BJ (cell line): Measurements from ENCODE around the gene EPB41L3. TPM values are rescaled to one million over a fixed set of nuclear protein-coding genes. Genes with fewer than 3 reads are reported as not detected.

Experiments
- CTCF ChIA-PET: fragments of 350-600 bp; formaldehyde crosslinking; extraction: SDS; loops from one replicate; lab custom pipeline; 2021; ENCODE audit warnings: antibody characterized with exemption, inconsistent platforms; lab: Yijun Ruan, JAX
- POLR2A ChIA-PET: fragments of 300-600 bp; sonication (Branson Sonifier 250); formaldehyde crosslinking; extraction: SDS; loops from one replicate; lab custom pipeline; 2021; ENCODE audit warnings: antibody characterized with exemption; lab: Charles Lee
- DNase-seq: peaks from one replicate; pipeline ENCODE4 v3.0.0-alpha.2; 2011; ENCODE audit warnings: low read depth
- H3K27me3 ChIP-seq: 2 replicates; pipeline ENCODE4 v1.6.0; 2011; ENCODE audit warnings: low read length; ENCODE audit not compliant: control insufficient read depth, insufficient read depth
- H3K36me3 ChIP-seq: 2 replicates; pipeline ENCODE4 v1.5.1; 2011; ENCODE audit warnings: low read length; ENCODE audit not compliant: control insufficient read depth, insufficient read depth
- H3K4me3 ChIP-seq: 2 replicates; pipeline ENCODE4 v1.5.1; 2011; ENCODE audit warnings: low read depth, mild to moderate bottlenecking, control low read depth, low read length
- polyA plus RNA-seq: library from polyadenylated mRNA; depleted of rRNA; stranded (reverse); fragments of >200 nt; gene quantifications from 2 replicates; pipeline ENCODE4 v1.2.3, GENCODE V29; 2011
- TF ChIP-seq, protein P1 (sequence below): IDR thresholded peaks from 2 replicates; pipeline ENCODE4 v1.5.1; 2011; ENCODE audit warnings: low read depth, mild to moderate bottlenecking, control low read depth, inconsistent platforms, low read length, moderate library complexity; ENCODE audit not compliant: insufficient read depth

Gene EPB41L3
- polyA plus RNA-seq, 1 experiment, result 4.6 TPM

DNA sequence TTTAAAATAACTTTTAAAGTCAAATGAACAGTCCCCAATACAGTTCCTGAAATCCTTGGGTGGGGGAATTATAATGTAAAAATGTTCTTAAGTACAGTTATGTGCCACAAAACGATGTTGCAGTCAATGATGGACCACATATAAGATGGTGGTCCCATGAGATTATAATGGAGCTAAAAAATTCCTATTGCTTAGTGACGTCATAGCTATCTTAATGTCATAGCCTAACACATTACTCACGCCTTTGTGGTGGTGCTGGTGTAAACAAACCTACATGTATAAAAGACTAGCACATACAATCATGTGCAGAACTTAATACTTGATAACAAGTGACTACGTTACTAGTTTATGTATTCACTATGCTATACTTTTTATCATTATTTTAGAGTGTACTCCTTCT is 109.4 kb downstream of the EPB41L3 start:
- TF ChIP-seq, protein P1, sequence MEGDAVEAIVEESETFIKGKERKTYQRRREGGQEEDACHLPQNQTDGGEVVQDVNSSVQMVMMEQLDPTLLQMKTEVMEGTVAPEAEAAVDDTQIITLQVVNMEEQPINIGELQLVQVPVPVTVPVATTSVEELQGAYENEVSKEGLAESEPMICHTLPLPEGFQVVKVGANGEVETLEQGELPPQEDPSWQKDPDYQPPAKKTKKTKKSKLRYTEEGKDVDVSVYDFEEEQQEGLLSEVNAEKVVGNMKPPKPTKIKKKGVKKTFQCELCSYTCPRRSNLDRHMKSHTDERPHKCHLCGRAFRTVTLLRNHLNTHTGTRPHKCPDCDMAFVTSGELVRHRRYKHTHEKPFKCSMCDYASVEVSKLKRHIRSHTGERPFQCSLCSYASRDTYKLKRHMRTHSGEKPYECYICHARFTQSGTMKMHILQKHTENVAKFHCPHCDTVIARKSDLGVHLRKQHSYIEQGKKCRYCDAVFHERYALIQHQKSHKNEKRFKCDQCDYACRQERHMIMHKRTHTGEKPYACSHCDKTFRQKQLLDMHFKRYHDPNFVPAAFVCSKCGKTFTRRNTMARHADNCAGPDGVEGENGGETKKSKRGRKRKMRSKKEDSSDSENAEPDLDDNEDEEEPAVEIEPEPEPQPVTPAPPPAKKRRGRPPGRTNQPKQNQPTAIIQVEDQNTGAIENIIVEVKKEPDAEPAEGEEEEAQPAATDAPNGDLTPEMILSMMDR, result no peak
- ChIA-PET POLR2A (no interaction called here), CTCF (interaction anchor here (1.2 kb wide), 1 partner anchor 9 kb away, joined by 3 read pairs; no protein-coding TSS in a partner anchor)
- Histone ChIP-seq H3K36me3 (no peaks in the 10 kb centered on the region), H3K4me3 (no peak overlapping the region), H3K27me3 (no peaks in the 10 kb centered on the region)
- DNase-seq, result no peak

DNA sequence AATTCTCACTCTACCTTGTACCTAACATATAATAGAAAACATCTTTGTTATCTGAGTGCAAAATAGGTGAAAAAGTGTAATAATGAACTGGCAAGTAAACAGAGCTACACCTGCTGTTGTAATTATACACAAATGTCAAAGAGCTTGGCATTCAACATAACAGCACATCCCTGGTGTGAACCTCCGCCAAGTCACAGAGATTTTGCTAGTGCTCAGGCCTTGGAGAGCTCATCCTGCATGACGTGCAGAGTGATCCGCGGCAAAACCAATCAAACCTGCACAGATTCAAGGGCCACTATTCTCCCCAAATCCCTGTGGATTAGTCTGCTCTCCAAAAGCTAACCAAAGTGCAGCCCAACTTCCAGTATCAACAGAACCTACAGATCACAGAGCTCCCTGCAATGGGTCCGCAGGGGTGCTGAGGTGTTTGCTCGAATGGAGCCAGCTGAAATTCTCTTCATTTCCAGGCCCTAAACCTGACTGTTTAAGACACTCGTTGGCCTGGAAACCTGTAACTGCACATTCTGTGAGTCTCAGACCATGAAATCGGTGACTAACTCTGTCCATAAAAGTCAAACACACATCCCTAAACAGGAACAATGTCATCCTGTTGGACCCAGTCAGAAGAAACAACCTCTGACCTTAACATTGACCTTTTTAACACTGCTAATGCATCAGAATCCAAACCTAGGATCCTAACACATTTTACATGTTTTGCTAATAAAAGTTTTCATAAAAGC is 111.8 kb downstream of the EPB41L3 start:
- Histone ChIP-seq H3K4me3 (no peak overlapping the region), H3K27me3 (no peaks in the 10 kb centered on the region), H3K36me3 (no peaks in the 10 kb centered on the region)
- no peak for DNase-seq
- TF ChIP-seq, protein P1, result no peak
- ChIA-PET POLR2A (no interaction called here), CTCF (interaction anchor here (0.5 to 1.2 kb wide), 2 partner anchors 15 to 127 kb away, joined by 3 read pairs; no protein-coding TSS in a partner anchor)

DNA sequence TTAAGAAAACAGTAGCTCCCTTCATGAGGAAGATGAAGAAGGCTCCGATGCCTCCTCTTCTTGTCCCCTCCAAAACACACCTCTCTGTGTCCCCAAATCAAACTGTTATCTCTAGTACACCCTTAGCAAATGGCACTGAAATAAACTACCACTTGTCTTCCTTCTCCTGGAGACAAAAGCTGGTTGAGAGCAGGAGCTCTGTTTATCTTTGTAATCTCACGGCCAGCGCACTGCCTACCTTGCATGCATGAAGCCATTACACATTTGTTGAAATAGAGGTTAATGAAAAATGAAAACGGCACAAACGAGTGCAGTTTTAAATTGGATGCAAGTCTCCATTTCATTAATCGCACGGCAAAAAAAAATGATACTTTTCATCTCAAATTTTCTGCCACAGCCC is 113.7 kb downstream of the EPB41L3 start:
- H3K4me3 ChIP-seq, result no peak overlapping the region
- POLR2A ChIA-PET, result no interaction called here
- H3K27me3 ChIP-seq, result no peaks in the 10 kb centered on the region
- TF ChIP-seq, protein P1, result no peak
- no peaks in the 10 kb centered on the region for H3K36me3 ChIP-seq
- no peak for DNase-seq
- CTCF ChIA-PET, result no interaction called here

DNA sequence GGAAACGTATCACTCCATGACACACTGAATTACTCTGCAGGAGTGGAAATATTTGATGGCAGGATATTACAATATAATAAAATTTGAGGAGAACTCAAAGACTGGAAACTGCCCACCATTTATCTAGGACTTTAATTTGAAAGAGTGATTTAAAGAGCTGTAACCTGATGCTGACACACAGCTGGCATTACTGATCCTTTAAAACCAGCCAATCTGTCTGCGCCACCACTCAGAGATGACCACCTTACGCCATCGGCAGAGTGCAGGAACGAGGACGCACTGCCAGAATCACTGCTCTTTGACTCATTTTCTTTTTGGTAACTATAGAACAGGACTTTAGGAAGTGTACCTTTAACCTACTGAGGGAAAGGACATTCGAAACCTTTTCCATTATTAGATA is 114.1 kb downstream of the EPB41L3 start:
- TF ChIP-seq, protein P1, result no peak
- no peaks in the 10 kb centered on the region for H3K36me3 ChIP-seq
- H3K4me3 ChIP-seq, result no peak overlapping the region
- H3K27me3 ChIP-seq, result no peaks in the 10 kb centered on the region
- DNase-seq, result no peak
- ChIA-PET POLR2A (no interaction called here), CTCF (no interaction called here)

DNA sequence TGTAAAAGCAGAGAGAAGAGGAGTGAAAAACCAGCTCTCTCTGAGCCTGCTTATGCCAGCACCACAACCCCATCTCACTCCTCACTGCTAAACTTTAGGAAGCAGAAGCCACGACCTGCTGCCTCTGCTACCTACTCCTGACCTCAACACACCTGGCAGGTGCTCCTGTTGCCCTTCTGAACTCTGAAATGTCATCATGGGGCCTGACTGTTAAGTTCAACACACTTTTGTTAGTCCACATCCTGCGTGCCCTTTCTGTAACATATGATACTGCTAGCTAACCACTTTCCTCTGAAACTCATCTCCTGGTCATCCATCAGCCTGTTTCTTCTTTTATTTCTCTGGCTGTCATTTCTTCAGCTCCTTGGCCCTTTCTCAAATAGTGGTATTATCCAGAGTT is 118.1 kb downstream of the EPB41L3 start:
- TF ChIP-seq, protein P1, result no peak
- POLR2A ChIA-PET, result no interaction called here
- Histone ChIP-seq H3K36me3 (no peaks in the 10 kb centered on the region), H3K4me3 (no peak overlapping the region), H3K27me3 (no peaks in the 10 kb centered on the region)
- CTCF ChIA-PET, result interaction anchor here (0.8 to 1.1 kb wide), 3 partner anchors 15 to 189 kb away, joined by 3 to 4 read pairs (median 3); no protein-coding TSS in a partner anchor
- no peak for DNase-seq
